DOHH2 (cell line): ENCODE results near the gene GPR183.

Source experiments
- H3F3A ChIP-seq: fragments of 200-600 bp; sonication (generic), shearing (Covaris generic); 2 replicates; pipeline ENCODE4 v1.6.0; 2016; ENCODE audit warnings: antibody characterized with exemption, mild to moderate bottlenecking; ENCODE audit not compliant: control insufficient read depth, insufficient read depth
- H3K27ac ChIP-seq: fragments of 200-600 bp; sonication (generic); 2 replicates; pipeline ENCODE4 v1.5.1; 2014; ENCODE audit warnings: low read depth, mild to moderate bottlenecking, low read length, moderate library complexity
- H3K27me3 ChIP-seq: fragments of 200-600 bp; sonication (generic); 2 replicates; pipeline ENCODE4 v1.6.1; 2014; ENCODE audit warnings: mild to moderate bottlenecking, low read length, mixed read lengths; ENCODE audit not compliant: control insufficient read depth
- H3K36me3 ChIP-seq: fragments of 200-600 bp; sonication (generic); 2 replicates; pipeline ENCODE4 v1.6.1; 2014; ENCODE audit warnings: mild to moderate bottlenecking, low read length, moderate library complexity, mixed read lengths; ENCODE audit not compliant: control insufficient read depth
- H3K4me1 ChIP-seq: fragments of 200-600 bp; sonication (generic); 2 replicates; pipeline ENCODE4 v1.6.1; 2014; ENCODE audit warnings: mild to moderate bottlenecking, low read length, mixed read lengths; ENCODE audit not compliant: control insufficient read depth
- H3K4me2 ChIP-seq: fragments of 200-600 bp; sonication (generic); 2 replicates; pipeline ENCODE4 v1.6.0; 2014; ENCODE audit warnings: mild to moderate bottlenecking, low read length, moderate library complexity
- H3K4me3 ChIP-seq: fragments of 200-600 bp; sonication (generic); 2 replicates; pipeline ENCODE4 v1.5.1; 2014; ENCODE audit warnings: mild to moderate bottlenecking, low read length, mixed read lengths
- H3K79me2 ChIP-seq: fragments of 200-600 bp; sonication (generic); 2 replicates; pipeline ENCODE4 v1.6.1; 2014; ENCODE audit warnings: mild to moderate bottlenecking, low read length, mixed read lengths; ENCODE audit not compliant: control insufficient read depth
- H3K9me2 ChIP-seq: fragments of 200-600 bp; sonication (generic); replicated peaks from 2 replicates; pipeline ENCODE4 v1.6.1; 2014; ENCODE audit warnings: mild to moderate bottlenecking, low read length, mixed read lengths; ENCODE audit not compliant: control insufficient read depth
- H3K9me3 ChIP-seq: fragments of 200-600 bp; sonication (generic); 2 replicates; pipeline ENCODE4 v1.6.1; 2014; ENCODE audit warnings: antibody characterized with exemption, low read length, mixed read lengths; ENCODE audit not compliant: control insufficient read depth, insufficient read depth
- H4K20me1 ChIP-seq: fragments of 200-600 bp; sonication (generic); 2 replicates; pipeline ENCODE4 v1.6.0; 2014; ENCODE audit warnings: low read depth, mild to moderate bottlenecking, antibody characterized with exemption, low read length, moderate library complexity; ENCODE audit not compliant: control insufficient read depth, insufficient read depth
- CTCF ChIP-seq: fragments of 200-600 bp; sonication (generic); IDR thresholded peaks from one replicate; pipeline ENCODE4 v1.5.1; 2014; ENCODE audit warnings: antibody characterized with exemption, mild to moderate bottlenecking, low read depth, low read length; ENCODE audit not compliant: poor library complexity, severe bottlenecking
- EZH2phosphoT487 ChIP-seq: fragments of 200-600 bp; sonication (generic); IDR thresholded peaks from 2 replicates; pipeline ENCODE4 v1.6.1; 2017; ENCODE audit warnings: borderline replicate concordance, mild to moderate bottlenecking, antibody characterized with exemption, low read length, moderate library complexity, mixed read lengths

GPR183 gene

GRCh38 chr13:99355267-99356011, 48.2 kb upstream of the GPR183 start:
- Histone ChIP-seq H3K36me3 (peaks cover 22% of the 10 kb centered on the region), H3K4me3 (no peak overlapping the region), H3K27ac (no peak overlapping the region), H4K20me1 (0 out of 2 replicates have a peak, but pooled peaks cover 3% of the 10 kb centered on the region), H3K9me3 (no peaks in the 10 kb centered on the region), H3K79me2 (no peaks in the 10 kb centered on the region), H3K27me3 (no peaks in the 10 kb centered on the region), H3K4me2 (no peak overlapping the region), H3F3A (no peaks in the 10 kb centered on the region), H3K9me2 (no peaks in the 10 kb centered on the region), H3K4me1 (no peaks in the 10 kb centered on the region)
- TF ChIP-seq CTCF = no peak
- no peak for TF ChIP-seq EZH2phosphoT487

- H3K4me2 ChIP-seq = no peak overlapping the region
- no peaks in the 10 kb centered on the region for H3K27me3 ChIP-seq
- H3K79me2 ChIP-seq = no peaks in the 10 kb centered on the region
- no peaks in the 10 kb centered on the region for H3K9me2 ChIP-seq
- H3K36me3 ChIP-seq = peaks cover 22% of the 10 kb centered on the region
- 0 out of 2 replicates have a peak, but pooled peaks cover 3% of the 10 kb centered on the region for H4K20me1 ChIP-seq
- no peak overlapping the region for H3K27ac ChIP-seq
- no peaks in the 10 kb centered on the region for H3K4me1 ChIP-seq
- TF ChIP-seq EZH2phosphoT487 (no peak), CTCF (no peak)
- no peaks in the 10 kb centered on the region for H3K9me3 ChIP-seq
- H3F3A ChIP-seq = no peaks in the 10 kb centered on the region
- H3K4me3 ChIP-seq = no peak overlapping the region
Measured at GRCh38 chr13:99354371-99354951, 47.3 kb upstream of the GPR183 start.

GRCh38 chr13:99353836-99354235, 46.6 kb upstream of the GPR183 start:
- Histone ChIP-seq H3K36me3 (peaks cover 22% of the 10 kb centered on the region), H3K27ac (no peak overlapping the region), H3K4me3 (no peak overlapping the region), H3K4me1 (no peaks in the 10 kb centered on the region), H3K9me2 (no peaks in the 10 kb centered on the region), H4K20me1 (0 out of 2 replicates have a peak, but pooled peaks cover 3% of the 10 kb centered on the region), H3F3A (no peaks in the 10 kb centered on the region), H3K4me2 (no peak overlapping the region), H3K27me3 (no peaks in the 10 kb centered on the region), H3K9me3 (no peaks in the 10 kb centered on the region), H3K79me2 (no peaks in the 10 kb centered on the region)
- TF ChIP-seq CTCF (no peak), EZH2phosphoT487 (no peak)
